CD4-positive, alpha-beta T cell treated with Interleukin-17A for 4 hours (primary cell): ENCODE results near the gene TFDP1.

Source experiments
- DNase-seq: peaks from one replicate; pipeline ENCODE4 v3.0.0-alpha.2; 2020; ENCODE audit warnings: mixed read lengths

The TFDP1 gene

GRCh38 chr13:113669231-113669754 lies 84.7 kb downstream of the TFDP1 start:
- DNase-seq, result no peak

GRCh38 chr13:113669755-113670341 lies 85.3 kb downstream of the TFDP1 start:
- DNase-seq, result no peak

- no peak for DNase-seq
These were observed 86.0 kb downstream of the TFDP1 start for GRCh38 chr13:113670541-113670940.

DNA sequence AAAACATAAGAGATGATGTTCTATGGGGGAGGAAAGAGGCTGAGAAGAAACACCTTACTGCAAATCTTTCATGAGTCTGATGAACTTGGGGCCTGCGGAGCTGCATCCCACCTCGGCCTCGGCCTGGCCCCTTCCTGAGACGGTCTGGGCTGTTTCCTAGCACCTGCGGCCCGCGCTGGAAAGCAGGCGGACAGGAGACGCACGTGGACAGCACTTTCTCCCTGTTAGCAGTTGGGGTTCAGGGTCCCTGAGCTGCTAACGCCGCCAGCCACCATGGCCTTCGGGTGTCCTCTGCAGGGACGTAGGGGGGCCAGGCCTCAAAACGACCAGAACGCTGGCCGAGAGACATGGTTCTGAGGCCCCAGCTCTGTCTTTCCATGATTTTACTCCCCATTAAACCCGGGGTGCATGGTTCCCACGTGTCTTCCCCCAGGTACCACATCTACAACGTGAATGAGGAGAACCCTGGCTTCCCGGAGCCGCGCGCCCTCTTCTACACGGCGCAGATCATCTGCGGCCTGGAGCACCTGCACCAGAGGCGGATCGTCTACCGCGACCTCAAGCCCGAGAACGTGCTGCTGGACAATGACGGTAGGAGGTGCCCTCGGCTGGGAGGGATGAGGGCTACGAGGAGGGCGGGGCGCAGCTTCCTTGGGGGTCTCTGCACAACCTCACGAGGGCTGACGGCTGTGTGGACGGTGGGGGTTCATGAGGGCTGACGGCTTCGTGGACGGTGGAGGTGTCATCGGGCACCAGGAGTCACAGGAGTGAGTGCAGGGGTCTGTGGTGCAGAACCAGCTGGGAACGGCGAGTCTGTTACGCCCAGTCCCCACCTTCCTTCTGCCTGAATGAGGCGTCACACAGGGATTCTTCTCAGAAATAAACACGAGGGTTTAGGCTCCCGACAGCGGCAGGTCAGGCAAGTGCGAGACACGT lies 86.8 kb downstream of the TFDP1 start:
- no peak for DNase-seq

GRCh38 chr13:113672002-113672651 lies 87.6 kb downstream of the TFDP1 start:
- no peak for DNase-seq
